GM12872 (cell line): ENCODE data around the gene TREM1.

Experiments used
- CTCF ChIP-seq: IDR thresholded peaks from 3 replicates; pipeline ENCODE4 v1.5.1; 2011; ENCODE audit warnings: low read depth, mild to moderate bottlenecking, low read length, moderate library complexity; ENCODE audit not compliant: insufficient read depth

TREM1 gene

DNA sequence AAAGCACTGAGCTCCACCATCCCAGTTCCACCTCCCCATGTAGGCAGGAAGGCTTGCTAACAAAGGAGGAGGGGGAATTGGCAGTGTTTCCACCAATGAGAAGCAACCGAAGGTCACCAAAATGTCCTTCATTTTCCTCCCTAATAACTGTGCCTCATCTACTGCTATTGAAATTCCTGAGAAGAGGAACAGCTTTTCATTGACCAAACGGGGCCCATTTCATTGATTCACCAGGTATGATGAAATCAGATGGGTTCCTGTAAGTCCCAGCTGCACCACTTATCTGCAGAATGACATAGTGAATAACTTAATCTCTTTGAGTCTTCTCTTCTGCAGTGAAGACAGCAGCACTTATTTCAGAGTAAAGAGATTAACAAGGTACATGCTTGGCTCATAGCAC is 17.3 kb downstream of the TREM1 start:
- TF ChIP-seq CTCF = no peak

DNA sequence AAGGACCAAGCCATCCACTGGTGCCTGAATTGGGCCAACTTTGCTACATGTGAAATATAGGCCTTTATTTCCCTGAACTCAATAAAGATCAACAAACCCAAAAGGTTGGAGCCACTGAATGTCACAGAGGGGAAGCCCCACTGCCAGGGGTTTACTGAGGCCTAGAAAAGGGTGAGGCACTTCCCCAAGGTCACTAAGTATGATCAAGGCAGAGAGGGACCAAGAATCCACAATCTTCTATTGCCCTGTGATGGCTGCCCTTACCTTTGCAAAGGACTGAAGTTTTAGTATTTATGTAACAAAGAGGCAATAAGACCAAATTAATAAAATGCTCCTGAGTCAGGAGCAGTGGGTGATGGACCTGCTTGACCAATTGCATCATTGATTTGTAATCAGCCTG is 18.0 kb downstream of the TREM1 start:
- no peak for TF ChIP-seq CTCF

DNA sequence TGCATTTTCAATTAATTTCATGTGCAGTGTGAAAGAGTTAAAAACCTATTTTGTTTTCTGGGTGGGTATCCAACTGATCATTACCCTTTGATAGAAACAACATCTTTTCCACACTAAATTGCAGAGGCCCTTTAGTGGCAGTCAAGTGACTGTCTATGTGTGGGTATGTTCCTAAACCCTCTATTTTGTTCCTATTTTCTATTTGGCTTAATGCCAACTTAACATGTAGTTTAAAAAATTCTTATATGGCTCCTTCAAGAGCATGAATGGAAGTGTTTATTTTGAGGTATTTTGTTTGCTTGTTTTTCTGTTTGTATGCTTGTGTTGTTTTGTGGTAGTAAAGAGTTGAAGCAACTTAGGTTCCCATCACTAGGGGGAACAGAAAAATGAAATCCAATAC is 19.9 kb downstream of the TREM1 start:
- no peak for TF ChIP-seq CTCF

DNA sequence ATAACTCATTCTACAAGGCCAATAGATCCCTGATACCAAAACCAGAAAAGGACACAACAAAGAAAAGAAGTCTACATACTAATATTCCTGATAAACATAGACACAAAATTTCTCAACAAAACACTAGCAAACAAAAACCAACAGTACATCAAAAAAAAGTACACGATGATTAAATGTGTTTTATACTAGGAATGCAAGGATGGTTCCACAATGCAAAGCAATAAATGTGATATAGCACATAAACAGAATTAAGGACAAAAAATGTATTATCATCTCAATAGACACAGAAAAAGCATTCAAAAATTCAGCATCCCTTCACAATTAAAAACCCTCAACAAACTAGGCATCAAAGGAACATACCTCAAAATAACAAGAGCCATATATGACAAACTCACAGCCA is 23.2 kb downstream of the TREM1 start:
- no peak for TF ChIP-seq CTCF

- no peak for TF ChIP-seq CTCF
Observed at GRCh38 chr6:41262401-41262800, 24.1 kb downstream of the TREM1 start.

GRCh38 chr6:41258196-41258493 is 28.3 kb downstream of the TREM1 start:
- TF ChIP-seq CTCF = no peak

DNA sequence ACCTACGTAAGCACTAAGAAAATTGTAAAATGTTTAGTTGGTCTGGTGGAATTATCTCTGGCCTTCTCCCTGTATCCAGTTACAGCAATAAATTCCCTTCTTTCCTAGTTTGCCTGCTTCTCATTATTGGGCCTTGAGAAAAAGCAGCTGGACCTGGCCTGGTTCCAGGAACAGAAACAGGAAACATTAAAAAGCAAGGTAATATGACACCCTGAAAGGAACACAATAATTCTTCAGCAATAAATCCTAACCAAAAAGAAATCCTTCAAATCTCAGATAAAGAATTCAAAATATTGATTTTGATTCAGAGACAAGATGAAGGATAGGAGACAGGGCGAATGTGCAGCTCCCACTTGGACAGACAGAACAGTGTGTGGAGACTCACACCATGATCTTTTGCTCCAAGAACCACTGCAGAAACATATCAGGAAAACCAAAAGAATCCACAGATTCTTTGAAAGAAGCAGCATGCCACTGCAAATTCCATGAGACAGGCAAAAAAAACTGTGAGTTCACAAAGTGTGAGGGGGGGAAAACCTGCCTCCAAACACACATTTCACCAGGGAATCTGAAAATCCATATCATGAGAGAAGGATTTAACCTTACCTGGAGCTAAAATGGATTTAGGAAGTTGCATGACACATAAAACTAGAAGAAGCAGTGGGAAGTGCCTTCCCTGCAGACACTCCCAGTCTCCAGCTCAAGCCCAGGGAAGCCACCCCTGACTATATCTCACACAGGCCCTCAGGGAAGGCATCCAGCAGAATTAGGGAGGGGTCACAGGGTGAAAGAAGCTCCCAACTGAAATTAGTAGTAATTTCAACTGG is 28.9 kb downstream of the TREM1 start:
- TF ChIP-seq CTCF = no peak
